ENCODE measurements around the gene POLDIP2.

POLDIP2 gene

DNA sequence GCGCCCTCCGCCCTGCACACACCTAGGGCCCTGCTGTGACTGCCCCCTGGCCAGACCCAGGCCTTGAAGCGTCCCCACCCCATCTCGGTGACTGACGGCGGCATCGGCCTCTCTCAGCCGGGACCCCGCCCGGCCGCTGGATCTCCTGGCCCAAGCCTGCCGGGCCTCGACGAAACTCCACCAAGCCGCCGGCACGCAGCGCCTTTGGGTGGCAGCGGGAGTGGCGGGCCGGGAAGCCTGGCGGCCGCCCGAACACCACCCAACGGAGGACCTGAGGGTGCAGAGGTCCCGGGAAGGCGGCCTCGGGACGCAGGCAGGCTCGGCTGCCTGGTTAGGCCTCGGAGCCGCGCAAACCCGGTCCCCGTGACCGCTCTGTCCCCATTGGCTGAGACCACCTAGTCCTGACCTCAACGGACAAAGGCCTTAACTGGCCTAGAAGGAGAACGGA is 50.3 kb downstream of the POLDIP2 start:
- H3K79me2 ChIP-seq (ENCODE audit: insufficient read depth, low read length): no peaks in the 10 kb centered on the region
- H2AFZ ChIP-seq (ENCODE audit: low read depth, low read length, severe bottlenecking): no peak overlapping the region
- H4K20me1 ChIP-seq (ENCODE audit: low read depth, low read length): no peaks in the 10 kb centered on the region
- no peak overlapping the region for H3K27ac ChIP-seq (ENCODE audit: low read depth, low read length)
- H3K36me3 ChIP-seq (ENCODE audit: low read length): no peaks in the 10 kb centered on the region
- no peak overlapping the region for H3K4me2 ChIP-seq (ENCODE audit: low read depth, low read length, poor library complexity, severe bottlenecking)
- no peak overlapping the region for H3K4me3 ChIP-seq (ENCODE audit: insufficient read depth, low read length, poor library complexity, severe bottlenecking)
- H3K9me3 ChIP-seq (ENCODE audit: insufficient read depth, low read length): no peaks in the 10 kb centered on the region
- no peak overlapping the region for H3K9ac ChIP-seq (ENCODE audit: low read length)
- no peaks in the 10 kb centered on the region for H3F3A ChIP-seq (ENCODE audit: insufficient read depth)
- no peaks in the 10 kb centered on the region for H3K27me3 ChIP-seq (ENCODE audit: low read length)
- H3K9me2 ChIP-seq (replicated peaks; ENCODE audit: insufficient read depth, low read length): no peaks in the 10 kb centered on the region
- no peak for TF ChIP-seq EZH2phosphoT487 (conservative IDR thresholded peaks at IDR 0.05; ENCODE audit: low read length)
- TF ChIP-seq, protein P1, sequence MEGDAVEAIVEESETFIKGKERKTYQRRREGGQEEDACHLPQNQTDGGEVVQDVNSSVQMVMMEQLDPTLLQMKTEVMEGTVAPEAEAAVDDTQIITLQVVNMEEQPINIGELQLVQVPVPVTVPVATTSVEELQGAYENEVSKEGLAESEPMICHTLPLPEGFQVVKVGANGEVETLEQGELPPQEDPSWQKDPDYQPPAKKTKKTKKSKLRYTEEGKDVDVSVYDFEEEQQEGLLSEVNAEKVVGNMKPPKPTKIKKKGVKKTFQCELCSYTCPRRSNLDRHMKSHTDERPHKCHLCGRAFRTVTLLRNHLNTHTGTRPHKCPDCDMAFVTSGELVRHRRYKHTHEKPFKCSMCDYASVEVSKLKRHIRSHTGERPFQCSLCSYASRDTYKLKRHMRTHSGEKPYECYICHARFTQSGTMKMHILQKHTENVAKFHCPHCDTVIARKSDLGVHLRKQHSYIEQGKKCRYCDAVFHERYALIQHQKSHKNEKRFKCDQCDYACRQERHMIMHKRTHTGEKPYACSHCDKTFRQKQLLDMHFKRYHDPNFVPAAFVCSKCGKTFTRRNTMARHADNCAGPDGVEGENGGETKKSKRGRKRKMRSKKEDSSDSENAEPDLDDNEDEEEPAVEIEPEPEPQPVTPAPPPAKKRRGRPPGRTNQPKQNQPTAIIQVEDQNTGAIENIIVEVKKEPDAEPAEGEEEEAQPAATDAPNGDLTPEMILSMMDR (IDR thresholded peaks at IDR 0.05; ENCODE audit: insufficient read depth, low read length, poor library complexity, severe bottlenecking): no peak

- no peak overlapping the region for H3K4me2 ChIP-seq (ENCODE audit: low read depth, low read length, poor library complexity, severe bottlenecking)
- H3F3A ChIP-seq (ENCODE audit: insufficient read depth): no peaks in the 10 kb centered on the region
- H2AFZ ChIP-seq (ENCODE audit: low read depth, low read length, severe bottlenecking): no peak overlapping the region
- H3K36me3 ChIP-seq (ENCODE audit: low read length): no peaks in the 10 kb centered on the region
- H3K9ac ChIP-seq (ENCODE audit: low read length): no peak overlapping the region
- H3K4me3 ChIP-seq (ENCODE audit: insufficient read depth, low read length, poor library complexity, severe bottlenecking): no peak overlapping the region
- H3K9me2 ChIP-seq (replicated peaks; ENCODE audit: insufficient read depth, low read length): no peaks in the 10 kb centered on the region
- H3K9me3 ChIP-seq (ENCODE audit: insufficient read depth, low read length): no peaks in the 10 kb centered on the region
- no peaks in the 10 kb centered on the region for H4K20me1 ChIP-seq (ENCODE audit: low read depth, low read length)
- H3K79me2 ChIP-seq (ENCODE audit: insufficient read depth, low read length): no peaks in the 10 kb centered on the region
- no peaks in the 10 kb centered on the region for H3K27me3 ChIP-seq (ENCODE audit: low read length)
- no peak overlapping the region for H3K27ac ChIP-seq (ENCODE audit: low read depth, low read length)
- TF ChIP-seq EZH2phosphoT487 (conservative IDR thresholded peaks at IDR 0.05; ENCODE audit: low read length): no peak
- TF ChIP-seq, protein P1 (IDR thresholded peaks at IDR 0.05; ENCODE audit: insufficient read depth, low read length, poor library complexity, severe bottlenecking): no peak
Observed at GRCh38 chr17:28298449-28298848, 58.9 kb downstream of the POLDIP2 start.
